Measurements from ENCODE around the gene C6orf15.

GRCh38 chr6:31130751-31131150, 18.4 kb upstream of the C6orf15 start:
- no peak for TF ChIP-seq CTCF (IDR thresholded peaks at IDR 0.05)
- no peak for TF ChIP-seq POLR2AphosphoS5 (IDR thresholded peaks at IDR 0.05)
- no peak for TF ChIP-seq POLR2A (IDR thresholded peaks at IDR 0.05; ENCODE audit: low read depth)
- TF ChIP-seq EP300 (IDR thresholded peaks at IDR 0.05) = no peak
